ENCODE results near the gene CNMD.
A peak's percentile ranks its signal among the peaks of the same experiment; 100 is the strongest.

CNMD gene

GRCh38 chr13:52739468-52740071 lies at the start of gene CNMD:
Gene CNMD (minus strand): TSS chr13:52739820. CDS start chr13:52739701, 119 bp downstream.
- FAIRE-seq: no peak

DNA sequence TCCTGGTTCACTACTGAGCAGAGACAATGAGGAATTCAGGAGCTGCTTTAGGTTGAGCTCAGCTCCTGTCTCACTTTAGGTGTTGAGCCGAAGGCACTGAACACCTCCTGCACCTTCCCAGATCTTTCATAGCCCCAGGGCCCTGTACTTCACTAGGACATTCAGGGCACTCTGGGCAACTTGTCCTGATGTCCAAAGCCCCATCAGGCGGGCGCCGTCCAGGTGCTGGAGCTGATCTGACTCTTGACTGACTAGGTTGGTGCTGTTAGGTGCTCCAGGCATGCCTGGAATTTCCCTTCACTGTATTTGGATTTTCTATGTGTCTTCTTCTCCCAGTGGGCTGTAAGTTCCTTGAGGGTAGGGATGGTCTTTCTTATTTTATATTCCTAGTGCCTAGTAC lies 48.4 kb upstream of the CNMD start:
- no peak for FAIRE-seq

DNA sequence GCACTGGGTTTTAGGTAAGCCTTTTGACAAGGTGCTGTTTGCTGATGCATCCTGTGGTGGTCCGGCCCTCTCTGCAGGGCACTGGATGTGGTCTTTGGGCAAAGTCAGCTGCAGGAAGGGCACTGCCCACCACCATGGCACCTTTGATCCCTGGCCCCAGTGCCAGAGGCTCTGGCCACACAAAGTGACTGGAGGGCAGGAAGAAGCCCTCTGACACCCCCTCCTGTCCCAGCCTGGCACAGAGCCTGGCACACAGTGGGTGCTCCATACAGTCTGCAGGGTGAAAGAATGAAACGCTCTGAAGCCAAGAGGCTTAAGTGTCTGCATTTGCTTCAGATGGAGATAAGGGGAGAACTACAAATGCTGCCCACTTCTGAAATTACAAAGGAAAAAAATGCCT lies 47.6 kb upstream of the CNMD start:
- FAIRE-seq: no peak

DNA sequence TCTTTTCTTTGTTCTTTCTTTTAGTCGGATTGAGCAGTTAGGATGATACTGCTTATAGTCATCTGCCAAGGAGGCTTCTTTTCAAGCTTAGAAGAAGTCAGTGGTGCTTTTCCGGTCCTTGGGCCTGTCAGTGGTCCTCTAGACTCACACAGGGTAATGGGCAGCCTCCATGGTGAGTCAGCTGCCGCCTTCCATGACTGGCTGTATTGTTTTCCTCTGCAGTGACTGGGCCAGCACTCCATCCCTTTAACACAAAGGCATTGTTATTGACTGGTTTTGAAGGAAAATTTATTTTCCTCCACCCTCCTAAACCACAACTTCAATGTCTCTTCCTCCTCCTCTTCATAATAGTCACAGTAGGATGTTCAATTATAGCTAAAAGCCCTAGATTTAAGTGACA lies 47.1 kb upstream of the CNMD start:
- FAIRE-seq: no peak

DNA sequence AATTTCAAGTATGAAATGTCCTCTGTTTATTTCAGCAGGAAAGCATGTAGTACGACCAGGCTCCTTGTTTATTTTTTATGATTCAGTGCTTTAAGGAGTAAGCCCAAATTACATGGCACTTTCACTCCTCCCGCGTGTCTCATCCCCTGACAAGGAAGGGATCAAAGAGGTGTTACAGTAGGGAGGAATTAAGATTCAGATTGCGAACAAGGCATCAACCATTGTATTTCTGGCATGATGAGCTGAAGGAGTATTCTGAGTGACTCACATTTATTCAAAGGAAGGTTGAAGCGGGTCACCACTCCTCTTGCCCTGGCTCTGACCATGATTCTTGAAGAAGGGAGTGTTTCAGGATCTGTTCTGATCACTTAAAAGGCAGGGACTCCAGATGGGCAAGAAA lies 46.1 kb upstream of the CNMD start:
- no peak for FAIRE-seq

- FAIRE-seq: no peak
Measured at GRCh38 chr13:52784591-52785340, 45.1 kb upstream of the CNMD start.

- no peak for FAIRE-seq
Measured at GRCh38 chr13:52783943-52784342, 44.3 kb upstream of the CNMD start.

- no peak for FAIRE-seq
Measured at GRCh38 chr13:52782471-52783448, 43.1 kb upstream of the CNMD start.

DNA sequence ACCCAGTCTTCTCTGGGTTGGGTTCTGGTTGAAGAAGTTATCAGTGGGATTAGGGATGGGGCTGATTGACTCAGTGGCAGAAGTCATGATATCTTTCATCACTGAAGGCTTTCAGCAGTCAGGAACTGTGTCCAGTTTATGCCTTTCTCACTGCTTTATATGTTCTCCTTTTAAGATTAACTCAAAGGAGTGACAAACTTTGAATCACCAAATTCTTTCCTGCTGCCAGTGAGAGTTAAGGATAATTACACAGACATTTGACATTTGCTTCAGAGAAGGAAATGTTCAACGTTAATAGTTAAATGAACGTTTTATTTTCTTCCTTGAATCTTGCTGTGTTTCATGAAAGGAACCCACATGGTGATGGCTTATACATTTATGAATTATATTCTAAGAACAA lies 41.0 kb upstream of the CNMD start:
- FAIRE-seq: no peak

GRCh38 chr13:52780092-52780491 lies 40.5 kb upstream of the CNMD start:
- no peak for FAIRE-seq

- no peak for FAIRE-seq
Measured at GRCh38 chr13:52779103-52779502, 39.5 kb upstream of the CNMD start.

GRCh38 chr13:52776726-52777125 lies 37.1 kb upstream of the CNMD start:
- no peak for FAIRE-seq

DNA sequence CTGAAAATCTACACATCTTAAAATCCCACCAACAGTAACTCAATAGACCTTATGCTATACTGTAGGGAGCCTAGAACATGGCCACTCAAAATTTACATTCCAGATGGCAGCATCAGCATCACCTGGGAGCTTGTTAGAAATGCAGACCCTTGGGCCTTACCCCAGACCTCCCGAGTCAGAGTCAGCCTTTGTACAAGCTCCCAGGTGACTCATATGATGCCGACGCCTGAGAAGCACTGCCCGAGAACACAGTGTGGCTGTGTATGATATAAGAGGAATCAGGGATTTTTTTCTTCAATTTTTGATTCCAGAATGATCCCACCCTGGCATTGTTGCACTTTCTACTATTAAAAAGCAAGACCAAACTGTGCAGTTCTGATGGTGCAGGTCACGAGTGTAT lies 35.9 kb upstream of the CNMD start:
- FAIRE-seq: no peak

DNA sequence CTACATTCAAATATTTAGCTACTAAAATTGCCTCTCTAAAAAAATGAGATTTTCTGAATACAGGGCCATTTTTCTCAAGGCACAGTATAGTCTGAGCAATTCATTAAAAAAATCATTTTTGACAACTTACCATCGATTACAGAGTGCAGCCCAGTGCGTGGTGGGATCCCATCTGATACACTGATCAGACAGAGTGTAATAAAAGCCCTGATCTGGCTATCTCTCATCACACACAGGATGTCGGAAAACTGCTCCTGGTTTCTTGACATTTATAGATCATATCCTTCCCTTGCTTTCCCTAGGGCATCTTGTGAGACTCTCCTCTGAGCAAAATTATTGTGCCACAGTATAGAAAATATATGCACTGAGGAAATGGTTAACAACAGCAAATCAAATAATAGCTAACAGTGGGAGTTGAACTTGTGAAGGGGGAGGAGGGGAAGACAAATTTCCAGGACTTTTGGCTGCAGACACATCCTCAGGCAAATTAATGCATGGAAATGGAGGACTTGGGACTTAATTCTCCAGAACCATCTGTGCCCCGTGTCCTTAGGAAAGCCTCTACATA lies 28.4 kb upstream of the CNMD start:
- no peak for FAIRE-seq

GRCh38 chr13:52765611-52766390 lies 26.2 kb upstream of the CNMD start:
- no peak for FAIRE-seq

GRCh38 chr13:52760077-52760476 lies 20.5 kb upstream of the CNMD start:
- FAIRE-seq: peak; percentile 68

GRCh38 chr13:52758114-52758513 lies 18.5 kb upstream of the CNMD start:
- no peak for FAIRE-seq

DNA sequence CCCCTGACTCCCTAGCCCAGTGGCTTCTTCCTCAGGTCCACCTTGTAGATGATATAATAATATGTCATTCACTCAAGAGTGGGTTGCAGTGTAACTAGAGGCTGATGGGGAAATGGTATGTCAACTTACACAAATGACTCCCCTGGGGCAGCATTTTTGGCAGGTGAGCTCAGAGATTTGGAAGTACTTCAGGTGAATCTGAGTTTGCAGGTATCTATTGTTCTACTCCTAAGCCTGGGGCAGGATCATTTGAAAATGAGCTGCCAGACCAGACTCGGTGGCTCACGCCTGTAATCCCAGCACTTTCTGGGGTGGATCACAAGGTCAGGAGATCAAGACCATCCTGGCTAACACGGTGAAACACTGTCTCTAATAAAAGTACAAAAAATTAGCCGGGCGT lies 11.6 kb upstream of the CNMD start:
- FAIRE-seq: no peak

DNA sequence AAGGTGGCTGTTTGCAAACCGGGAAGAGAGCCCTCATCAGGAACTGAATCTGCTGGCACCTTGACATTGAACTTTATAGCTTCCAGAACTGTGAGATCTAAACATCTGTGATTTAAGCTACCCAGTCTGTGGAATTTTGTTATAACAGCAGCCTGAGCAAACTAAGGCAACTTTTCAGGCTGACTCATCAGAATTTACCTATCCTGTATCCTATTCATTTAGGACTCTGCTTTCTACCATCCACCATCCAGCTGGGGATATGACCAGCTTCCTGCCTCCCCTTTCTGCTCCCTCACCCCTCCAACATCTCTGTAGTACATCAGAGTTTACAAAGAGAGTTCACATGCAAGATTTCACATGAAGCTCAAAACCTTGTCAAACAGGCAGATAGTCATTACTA lies 11.1 kb upstream of the CNMD start:
- FAIRE-seq: no peak

DNA sequence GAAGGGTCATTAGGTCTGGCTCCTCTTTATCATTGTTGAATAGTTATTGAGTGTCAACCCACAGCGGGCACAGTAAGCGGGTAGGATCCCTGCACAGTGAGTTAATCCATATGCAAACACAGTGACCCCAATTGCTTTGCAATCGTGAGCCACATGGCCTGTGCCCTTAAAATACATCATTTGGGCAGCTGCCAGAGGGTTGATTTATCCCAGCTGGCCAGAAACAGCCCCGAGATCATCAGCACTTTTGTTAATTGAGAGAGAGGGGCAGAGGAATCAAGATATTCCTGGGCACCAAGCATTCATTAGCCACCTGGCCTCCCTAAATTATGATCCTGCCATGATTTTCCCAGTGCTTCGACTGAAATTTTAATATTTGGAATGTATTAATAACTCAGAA lies 9.8 kb upstream of the CNMD start:
- no peak for FAIRE-seq

DNA sequence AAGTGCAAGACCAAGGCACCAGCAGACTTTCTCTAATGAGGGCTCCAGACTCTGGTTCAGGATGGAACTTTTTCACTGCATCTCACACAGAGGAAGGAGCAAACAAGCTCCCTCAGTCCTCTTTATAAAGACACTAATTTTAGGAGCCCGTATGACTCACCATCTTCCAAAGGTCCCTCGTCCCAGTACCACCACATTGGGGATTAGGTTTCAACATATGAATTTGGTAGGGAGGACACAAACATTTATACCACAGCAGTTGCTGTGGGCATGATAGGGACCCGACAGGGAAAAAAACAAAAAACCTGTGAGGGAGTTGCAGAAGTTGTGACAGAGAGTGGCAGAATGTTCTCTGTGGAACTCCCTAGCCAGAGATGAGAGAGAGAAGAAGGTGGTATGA lies 6.5 kb upstream of the CNMD start:
- no peak for FAIRE-seq

DNA sequence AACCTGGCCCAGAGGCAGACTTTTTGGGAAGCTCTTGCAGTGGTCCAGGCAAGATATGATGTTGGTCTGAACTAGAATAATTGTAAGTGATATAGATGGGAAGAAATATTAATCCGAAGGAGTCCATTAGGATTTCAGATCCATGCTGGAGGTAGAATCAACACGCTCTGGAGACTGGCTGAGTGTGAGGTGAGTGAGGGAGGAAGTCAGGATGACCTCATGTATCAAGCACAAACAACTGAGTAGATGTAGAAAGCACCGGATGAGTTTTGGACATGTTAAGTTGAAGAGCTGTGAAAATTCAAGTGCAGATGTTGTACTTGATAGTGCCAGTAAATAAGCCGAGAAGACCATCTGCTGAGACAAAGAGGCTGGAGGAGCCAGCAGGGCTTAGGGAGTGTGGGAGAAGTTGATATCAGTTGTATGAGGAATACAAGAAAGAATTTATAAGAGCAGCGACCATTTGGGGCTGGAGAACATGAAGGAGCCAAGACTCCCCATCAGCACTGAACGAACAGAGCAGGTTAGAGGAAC lies 5.3 kb upstream of the CNMD start:
- FAIRE-seq: no peak

All from islet of Langerhans (tissue), 1 donor.